Peyer's patch (tissue), 4 donors: ENCODE results near the gene CHD9.

Experiments used
- CTCF ChIP-seq, 6 experiments: fragments of 450-650 bp in 4 of 6; fragments of 200-600 bp in 2 of 6; sonication (generic) in 1 of 6; IDR thresholded peaks; one replicate each; pipeline ENCODE4 v1.5.1; 2017 to 2019; ENCODE audit warnings: antibody characterized with exemption in 6 of 6, mild to moderate bottlenecking in 3 of 6, moderate library complexity in 1 of 6
- POLR2A ChIP-seq, 2 donors: fragments of 450-650 bp; IDR thresholded peaks; one replicate each; pipeline ENCODE4 v1.5.1; 2017; ENCODE audit warnings: antibody characterized with exemption in 2 of 2, mild to moderate bottlenecking in 2 of 2, moderate library complexity in 2 of 2

GRCh38 chr16:53175118-53175517 is 120.3 kb downstream of the CHD9 start:
- no peak for TF ChIP-seq CTCF (IDR thresholded peaks at IDR 0.05)
- no peak for TF ChIP-seq POLR2A (IDR thresholded peaks at IDR 0.05)
